HG02759 (cell line): ENCODE results near the gene TMSB4X.
"Not testable (repeated sequence)": the region's sequence is repeated elsewhere in the genome, so short reads cannot be mapped to it uniquely, and the experiment has no call there.

Experiments used
- ATAC-seq: cut with Tn5 transposase; IDR thresholded peaks from one replicate; pipeline ENCODE4 v1.9.1; 2021; ENCODE audit warnings: mild to moderate bottlenecking, moderate library complexity; ENCODE audit not compliant: unreplicated experiment

The TMSB4X gene

GRCh38 chrX:12974796-12975669 lies at the start of gene TMSB4X:
Gene TMSB4X (plus strand): TSS chrX:12975110.
- ATAC-seq, result peak; percentile 41

- ATAC-seq, result no peak
Observed at GRCh38 chrX:12929701-12930100, 45.2 kb upstream of the TMSB4X start.

- no peak for ATAC-seq
Observed at GRCh38 chrX:12930150-12930549, 44.8 kb upstream of the TMSB4X start.

- no peak for ATAC-seq
Observed at GRCh38 chrX:12932244-12932643, 42.7 kb upstream of the TMSB4X start.

GRCh38 chrX:12934850-12935249 lies 40.1 kb upstream of the TMSB4X start:
- no peak for ATAC-seq

- ATAC-seq, result no peak
Observed at GRCh38 chrX:12936947-12937346, 38.0 kb upstream of the TMSB4X start.

GRCh38 chrX:12940471-12940870 lies 34.4 kb upstream of the TMSB4X start:
- not testable (repeated sequence) for ATAC-seq

- not testable (repeated sequence) for ATAC-seq
Observed at GRCh38 chrX:12943592-12943991, 31.3 kb upstream of the TMSB4X start.

- ATAC-seq, result not testable (repeated sequence)
Observed at GRCh38 chrX:12944452-12944851, 30.5 kb upstream of the TMSB4X start.

GRCh38 chrX:12945494-12945893 lies 29.4 kb upstream of the TMSB4X start:
- ATAC-seq, result no peak

- no peak for ATAC-seq
Observed at GRCh38 chrX:12946406-12946805, 28.5 kb upstream of the TMSB4X start.

- no peak for ATAC-seq
Observed at GRCh38 chrX:12946838-12947544, 27.9 kb upstream of the TMSB4X start.

GRCh38 chrX:12947545-12948235 lies 27.2 kb upstream of the TMSB4X start:
- no peak for ATAC-seq

- no peak for ATAC-seq
Observed at GRCh38 chrX:12948495-12948894, 26.4 kb upstream of the TMSB4X start.

- ATAC-seq, result no peak
Observed at GRCh38 chrX:12949205-12949926, 25.5 kb upstream of the TMSB4X start.

- peak; percentile 44 for ATAC-seq
Observed at GRCh38 chrX:12949927-12950656, 24.8 kb upstream of the TMSB4X start.

- ATAC-seq, result peak; percentile 55
Observed at GRCh38 chrX:12950851-12951594, 23.9 kb upstream of the TMSB4X start.

GRCh38 chrX:12951595-12951975 lies 23.3 kb upstream of the TMSB4X start:
- ATAC-seq, result no peak

- no peak for ATAC-seq
Observed at GRCh38 chrX:12953420-12953819, 21.5 kb upstream of the TMSB4X start.
